K562 (cell line): Measurements from ENCODE around the gene LRRTM1. TPM values are rescaled to one million over a fixed set of nuclear protein-coding genes. Genes with fewer than 3 reads are reported as not detected.
A peak's percentile ranks its signal among the peaks of the same experiment; 100 is the strongest.

Source experiments
- BDP1 ChIP-seq: IDR thresholded peaks from 3 replicates; pipeline ENCODE4 v1.6.1; 2011; ENCODE audit not compliant: insufficient read length, insufficient read depth
- BRF1 ChIP-seq: IDR thresholded peaks from 3 replicates; pipeline ENCODE4 v1.6.1; 2011; ENCODE audit warnings: borderline replicate concordance, mild to moderate bottlenecking; ENCODE audit not compliant: insufficient read length; ENCODE audit errors: extremely low read depth
- E4F1 ChIP-seq: fragments of 250-450 bp; sonication (Bioruptor Pico); IDR thresholded peaks from 2 replicates; pipeline ENCODE4 v1.5.0; 2021; ENCODE audit warnings: mild to moderate bottlenecking, borderline replicate concordance
- ELF1 ChIP-seq: fragments of 200-800 bp; sonication (Bioruptor generic); IDR thresholded peaks from 2 replicates; pipeline ENCODE4 v1.6.1; 2016; ENCODE audit warnings: missing genetic modification characterization, missing compliant biosample characterization
- FOXA1 ChIP-seq: fragments of 450-650 bp; IDR thresholded peaks from 2 replicates; pipeline ENCODE4 v1.6.1; 2016; ENCODE audit warnings: mild to moderate bottlenecking, borderline replicate concordance
- GABPB1 ChIP-seq: sonication (generic); formaldehyde crosslinking; IDR thresholded peaks from 2 replicates; pipeline ENCODE4 v1.8.0; 2022; ENCODE audit warnings: mild to moderate bottlenecking, missing genetic modification reagents
- ILK ChIP-seq: fragments of 450-650 bp; IDR thresholded peaks from 2 replicates; pipeline ENCODE4 v1.6.1; 2016; ENCODE audit warnings: missing genetic modification characterization, low read depth, mild to moderate bottlenecking, missing compliant biosample characterization, moderate library complexity, borderline replicate concordance
- IRF2 ChIP-seq: sonication (generic); formaldehyde crosslinking; IDR thresholded peaks from 2 replicates; pipeline ENCODE4 v1.8.1; 2022; ENCODE audit warnings: mild to moderate bottlenecking, missing genetic modification reagents
- IRF9 ChIP-seq: fragments of 450-650 bp; IDR thresholded peaks from 2 replicates; pipeline ENCODE4 v1.6.1; 2016; ENCODE audit warnings: missing biosample characterization, missing genetic modification characterization
- NFIC ChIP-seq: fragments of 450-650 bp; IDR thresholded peaks from 2 replicates; pipeline ENCODE4 v1.6.1; 2017; ENCODE audit warnings: mild to moderate bottlenecking, inconsistent platforms
- NFIX ChIP-seq: fragments of 250-450 bp; sonication (Bioruptor Pico); IDR thresholded peaks from 2 replicates; pipeline ENCODE4 v1.4.0; 2020; ENCODE audit warnings: low read depth, mild to moderate bottlenecking, moderate library complexity
- PCBP1 ChIP-seq: fragments of 200-400 bp; formaldehyde crosslinking; IDR thresholded peaks from 2 replicates; pipeline ENCODE4 v1.6.1; 2018; ENCODE audit warnings: mild to moderate bottlenecking, low read depth, low read length; ENCODE audit not compliant: poor library complexity, severe bottlenecking
- TCFL5 ChIP-seq: fragments of 250-450 bp; sonication (Bioruptor Pico); conservative IDR thresholded peaks from 2 replicates; pipeline ENCODE4 v1.6.1; 2021; ENCODE audit warnings: mild to moderate bottlenecking, moderate library complexity, matching md5 sums
- TEAD4 ChIP-seq, 2 experiments: sonication (generic) in 1 of 2; formaldehyde crosslinking in 1 of 2; IDR thresholded peaks; 2 replicates each; pipeline versions ENCODE4 v1.6.1 to v1.8.0; 2012 to 2022; ENCODE audit warnings: borderline replicate concordance in 1 of 2, inconsistent platforms in 1 of 2, low read length in 1 of 2, mild to moderate bottlenecking in 1 of 2, missing genetic modification reagents in 1 of 2
- UBTF ChIP-seq, 2 experiments: IDR thresholded peaks; 2 replicates each; pipeline ENCODE4 v1.6.1; 2012; ENCODE audit warnings: improper control_type of control experiment in 2 of 2, low read depth in 2 of 2, low read length in 2 of 2, borderline replicate concordance in 1 of 2
- ZNF165 ChIP-seq: fragments of 250-450 bp; sonication (Bioruptor Pico); IDR thresholded peaks from 2 replicates; pipeline ENCODE4 v1.4.0; 2020; ENCODE audit warnings: borderline replicate concordance
- ZNF239 ChIP-seq: fragments of 250-450 bp; sonication (Bioruptor Pico); IDR thresholded peaks from 2 replicates; pipeline ENCODE4 v1.4.0; 2020; ENCODE audit warnings: mild to moderate bottlenecking
- ZNF551 ChIP-seq: fragments of 250-450 bp; sonication (Bioruptor Pico); IDR thresholded peaks from 2 replicates; pipeline ENCODE4 v1.5.0; 2021; ENCODE audit warnings: mild to moderate bottlenecking, moderate library complexity
- ZNF766 ChIP-seq: fragments of 200-800 bp; sonication (Bioruptor generic); conservative IDR thresholded peaks from 2 replicates; pipeline ENCODE4 v1.6.1; 2016; ENCODE audit warnings: missing genetic modification characterization, missing compliant biosample characterization
- ZNF778 ChIP-seq: fragments of 450-650 bp; formaldehyde crosslinking; IDR thresholded peaks from 2 replicates; pipeline ENCODE4 v1.4.0; 2020; ENCODE audit warnings: mild to moderate bottlenecking, moderate library complexity
- ZNF780A ChIP-seq: fragments of 250-450 bp; sonication (Bioruptor Pico); IDR thresholded peaks from 2 replicates; pipeline ENCODE4 v1.5.0; 2021; ENCODE audit warnings: mild to moderate bottlenecking
- polyA plus RNA-seq, 8 experiments: library from polyadenylated mRNA; depleted of rRNA in 4 of 8; stranded (reverse) in 5 of 8; unstranded in 3 of 8; fragments of >200 nt; fragmentation: Nextera tagmentation in 2 of 8; fragmentation: Illumina TruSeq in 1 of 8; extraction: Ambion mirVana in 2 of 8; extraction: Trizol in 1 of 8; gene quantifications; 2 replicates each; pipeline versions ENCODE4 v1.2.1 to v1.2.3, GENCODE V29; 2011 to 2014; ENCODE audit warnings: inconsistent platforms in 1 of 8, missing spikeins in 1 of 8
- total RNA-seq, 7 experiments: library from RNA; depleted of rRNA in 6 of 7; stranded (reverse); fragments of >200 nt in 6 of 7; fragmentation: Illumina TruSeq in 2 of 7; extraction: Trizol in 2 of 7; gene quantifications; 2 replicates each; pipeline versions ENCODE4 v1.2.1 to v1.2.3, GENCODE V29; 2011 to 2021; ENCODE audit warnings: low replicate concordance in 1 of 7

LRRTM1 gene
- total and polyA plus RNA-seq, 9 of the 15 experiments (the other 6 are each of a cell fraction or from before 2014, with no cell fraction given), result 0.07 to 0.33 (median 0.11) TPM; not detected in 6

- no peak for TF ChIP-seq IRF9 (tag)
- TF ChIP-seq ZNF778 (CRISPR knock-in tag), result no peak
- no peak for TF ChIP-seq BDP1
- TF ChIP-seq ZNF780A (CRISPR knock-in tag), result no peak
- TF ChIP-seq NFIX, result no peak
- TF ChIP-seq BRF1, result no peak
- TF ChIP-seq ILK (tag), result no peak
- TF ChIP-seq ZNF165 (CRISPR knock-in tag), result 0 out of 2 replicates have a peak, but pooled peaks have one; percentile 35
- TF ChIP-seq GABPB1, result no peak
- TF ChIP-seq FOXA1, result no peak
- TF ChIP-seq UBTF (IDR thresholded peaks at IDR 0.05; ENCODE audit: borderline replicate concordance in 1 of 2, low read depth in 2 of 2, low read length in 2 of 2), result no peak
- TF ChIP-seq IRF2 (CRISPR knock-in tag), result no peak
- TF ChIP-seq ELF1 (tag), result peak; percentile 72
- TF ChIP-seq E4F1 (CRISPR knock-in tag), result no peak
- no peak for TF ChIP-seq PCBP1
- no peak for TF ChIP-seq ZNF239
- no peak for TF ChIP-seq ZNF551 (CRISPR knock-in tag)
- no peak for TF ChIP-seq TCFL5 (CRISPR knock-in tag)
- TF ChIP-seq NFIC, result no peak
- TF ChIP-seq TEAD4 (IDR thresholded peaks at IDR 0.05; ENCODE audit: low read length), result peak; percentile 63; the same call in 1 of the 2 replicates
- no peak for TF ChIP-seq TEAD4 (CRISPR knock-in tag; IDR thresholded peaks at IDR 0.05; ENCODE audit: borderline replicate concordance)
- 0 out of 2 replicates have a peak, but pooled peaks have one; percentile 37 for TF ChIP-seq ZNF766 (CRISPR knock-in tag)
Observed at GRCh38 chr2:80312282-80312839, 7.8 kb upstream of the LRRTM1 start (continued).
